ENCODE results near the gene F8.
"Not testable (repeated sequence)": the region's sequence is repeated elsewhere in the genome, so short reads cannot be mapped to it uniquely, and the experiment has no call there.

DNA sequence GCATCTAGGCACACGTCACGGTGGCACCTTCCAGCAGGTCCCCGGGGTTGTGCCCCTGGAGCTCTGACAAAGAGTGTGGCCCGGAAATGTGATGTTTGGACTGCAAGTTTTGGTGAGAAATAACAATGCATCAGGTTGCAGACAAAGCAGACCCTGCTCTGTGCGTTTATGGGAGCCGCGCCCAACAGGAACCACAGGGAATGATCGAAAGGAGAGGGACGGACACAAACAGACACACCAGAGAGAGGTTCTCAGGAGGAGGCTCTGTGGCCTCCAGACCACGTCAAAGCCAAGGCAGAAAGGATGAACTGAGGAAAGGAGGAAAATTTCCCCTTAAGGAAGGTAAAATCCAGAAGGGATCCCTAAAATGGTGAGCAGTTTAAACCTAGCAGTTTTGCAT, 16.1 kb downstream of the F8 start:
- TF ChIP-seq, protein P1, sequence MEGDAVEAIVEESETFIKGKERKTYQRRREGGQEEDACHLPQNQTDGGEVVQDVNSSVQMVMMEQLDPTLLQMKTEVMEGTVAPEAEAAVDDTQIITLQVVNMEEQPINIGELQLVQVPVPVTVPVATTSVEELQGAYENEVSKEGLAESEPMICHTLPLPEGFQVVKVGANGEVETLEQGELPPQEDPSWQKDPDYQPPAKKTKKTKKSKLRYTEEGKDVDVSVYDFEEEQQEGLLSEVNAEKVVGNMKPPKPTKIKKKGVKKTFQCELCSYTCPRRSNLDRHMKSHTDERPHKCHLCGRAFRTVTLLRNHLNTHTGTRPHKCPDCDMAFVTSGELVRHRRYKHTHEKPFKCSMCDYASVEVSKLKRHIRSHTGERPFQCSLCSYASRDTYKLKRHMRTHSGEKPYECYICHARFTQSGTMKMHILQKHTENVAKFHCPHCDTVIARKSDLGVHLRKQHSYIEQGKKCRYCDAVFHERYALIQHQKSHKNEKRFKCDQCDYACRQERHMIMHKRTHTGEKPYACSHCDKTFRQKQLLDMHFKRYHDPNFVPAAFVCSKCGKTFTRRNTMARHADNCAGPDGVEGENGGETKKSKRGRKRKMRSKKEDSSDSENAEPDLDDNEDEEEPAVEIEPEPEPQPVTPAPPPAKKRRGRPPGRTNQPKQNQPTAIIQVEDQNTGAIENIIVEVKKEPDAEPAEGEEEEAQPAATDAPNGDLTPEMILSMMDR (IDR thresholded peaks at IDR 0.05; ENCODE audit: low read length): not testable (repeated sequence)
- not testable (repeated sequence) for TF ChIP-seq EZH2 (IDR thresholded peaks at IDR 0.05; ENCODE audit: borderline replicate concordance, low read length)
